K562 (cell line): Measurements from ENCODE around the gene DLST. TPM values are rescaled to one million over a fixed set of nuclear protein-coding genes. Genes with fewer than 3 reads are reported as not detected.

Experiments
- BCOR ChIP-seq: fragments of 450-650 bp; IDR thresholded peaks from 2 replicates; pipeline ENCODE4 v1.6.1; 2016
- CBX3 ChIP-seq, 2 experiments: IDR thresholded peaks; 1 replicate in 1 of 2; 2 replicates in 1 of 2; pipeline ENCODE4 v1.6.1; 2012; ENCODE audit warnings: inconsistent platforms in 2 of 2, low read length in 2 of 2, borderline replicate concordance in 1 of 2, control low read depth in 1 of 2
- CHD1 ChIP-seq: fragments of 200-600 bp; sonication (generic); IDR thresholded peaks from one replicate; pipeline ENCODE4 v1.6.1; 2012; ENCODE audit warnings: mild to moderate bottlenecking, moderate library complexity, low read length, inconsistent platforms
- DDX20 ChIP-seq: fragments of 450-650 bp; IDR thresholded peaks from 2 replicates; pipeline ENCODE4 v1.6.1; 2016; ENCODE audit warnings: missing genetic modification characterization, low read depth, mild to moderate bottlenecking, missing compliant biosample characterization, moderate library complexity
- E2F3 ChIP-seq: fragments of 250-450 bp; sonication (Bioruptor Pico); IDR thresholded peaks from 2 replicates; pipeline ENCODE4 v1.4.0; 2020; ENCODE audit warnings: mild to moderate bottlenecking
- EGR1 ChIP-seq: fragments of 450-650 bp; conservative IDR thresholded peaks from 2 replicates; pipeline ENCODE4 v1.6.1; 2017; ENCODE audit warnings: mild to moderate bottlenecking
- ILF3 ChIP-seq: fragments of 450-650 bp; IDR thresholded peaks from 2 replicates; pipeline ENCODE4 v1.6.1; 2018; ENCODE audit warnings: antibody characterized with exemption, mild to moderate bottlenecking, moderate library complexity, borderline replicate concordance
- SRSF7 ChIP-seq: fragments of 200-400 bp; formaldehyde crosslinking; optimal IDR thresholded peaks from 2 replicates; pipeline ENCODE3; 2017; ENCODE audit warnings: mild to moderate bottlenecking, low read depth, low read length
- TOE1 ChIP-seq, 2 experiments: fragments of 450-650 bp in 1 of 2; sonication (generic) in 1 of 2; formaldehyde crosslinking in 1 of 2; IDR thresholded peaks; 2 replicates each; pipeline versions ENCODE4 v1.7.1 to v1.8.0; 2016 to 2022; ENCODE audit warnings: borderline replicate concordance in 2 of 2, mild to moderate bottlenecking in 2 of 2, antibody characterized with exemption in 1 of 2, inconsistent platforms in 1 of 2, low read depth in 1 of 2, missing genetic modification reagents in 1 of 2, moderate library complexity in 1 of 2
- TSC22D4 ChIP-seq: fragments of 450-650 bp; IDR thresholded peaks from 2 replicates; pipeline ENCODE4 v1.6.1; 2016; ENCODE audit warnings: missing genetic modification characterization, missing biosample characterization, control low read depth
- YY1 ChIP-seq, 3 experiments: IDR thresholded peaks; 2 replicates each; pipeline ENCODE4 v1.6.1; 2011; ENCODE audit warnings: low read length in 2 of 3, mild to moderate bottlenecking in 2 of 3, moderate library complexity in 2 of 3, borderline replicate concordance in 1 of 3, control low read depth in 1 of 3, low read depth in 1 of 3; ENCODE audit not compliant: insufficient read depth in 3 of 3, insufficient replicate concordance in 2 of 3, control insufficient read depth in 1 of 3, insufficient read length in 1 of 3; ENCODE audit errors: extremely low read depth in 1 of 3
- ZNF143 ChIP-seq: sonication (generic); formaldehyde crosslinking; IDR thresholded peaks from 2 replicates; pipeline ENCODE4 v1.9.0; 2022; ENCODE audit warnings: mild to moderate bottlenecking, missing genetic modification reagents
- polyA plus RNA-seq, 8 experiments: library from polyadenylated mRNA; depleted of rRNA in 4 of 8; stranded (reverse) in 5 of 8; unstranded in 3 of 8; fragments of >200 nt; fragmentation: Nextera tagmentation in 2 of 8; fragmentation: Illumina TruSeq in 1 of 8; extraction: Ambion mirVana in 2 of 8; extraction: Trizol in 1 of 8; gene quantifications; 2 replicates each; pipeline versions ENCODE4 v1.2.1 to v1.2.3, GENCODE V29; 2011 to 2014; ENCODE audit warnings: inconsistent platforms in 1 of 8, missing spikeins in 1 of 8
- total RNA-seq, 7 experiments: library from RNA; depleted of rRNA in 6 of 7; stranded (reverse); fragments of >200 nt in 6 of 7; fragmentation: Illumina TruSeq in 2 of 7; extraction: Trizol in 2 of 7; gene quantifications; 2 replicates each; pipeline versions ENCODE4 v1.2.1 to v1.2.3, GENCODE V29; 2011 to 2021; ENCODE audit warnings: low replicate concordance in 1 of 7
- TF ChIP-seq, protein P1 (sequence below): fragments of 450-650 bp; formaldehyde crosslinking; IDR thresholded peaks from 2 replicates; pipeline ENCODE4 v1.4.0; 2020; ENCODE audit warnings: mild to moderate bottlenecking, mixed read lengths
- TF ChIP-seq, protein P2 (sequence below): fragments of 450-650 bp; IDR thresholded peaks from 2 replicates; pipeline ENCODE4 v1.6.1; 2017; ENCODE audit warnings: antibody characterized with exemption, mild to moderate bottlenecking
- TF ChIP-seq, protein P3 (sequence below): fragments of 450-650 bp; formaldehyde crosslinking; IDR thresholded peaks from 2 replicates; pipeline ENCODE4 v1.4.0; 2022; ENCODE audit warnings: mild to moderate bottlenecking, moderate library complexity
- TF ChIP-seq, protein P4 (sequence below): sonication (generic); formaldehyde crosslinking; IDR thresholded peaks from 2 replicates; pipeline ENCODE4 v1.9.0; 2022; ENCODE audit warnings: mild to moderate bottlenecking, missing genetic modification reagents

The DLST gene
- total and polyA plus RNA-seq, 9 of the 15 experiments (the other 6 are each of a cell fraction or from before 2014, with no cell fraction given): 3.0 to 73.7 (median 45.4) TPM

DNA sequence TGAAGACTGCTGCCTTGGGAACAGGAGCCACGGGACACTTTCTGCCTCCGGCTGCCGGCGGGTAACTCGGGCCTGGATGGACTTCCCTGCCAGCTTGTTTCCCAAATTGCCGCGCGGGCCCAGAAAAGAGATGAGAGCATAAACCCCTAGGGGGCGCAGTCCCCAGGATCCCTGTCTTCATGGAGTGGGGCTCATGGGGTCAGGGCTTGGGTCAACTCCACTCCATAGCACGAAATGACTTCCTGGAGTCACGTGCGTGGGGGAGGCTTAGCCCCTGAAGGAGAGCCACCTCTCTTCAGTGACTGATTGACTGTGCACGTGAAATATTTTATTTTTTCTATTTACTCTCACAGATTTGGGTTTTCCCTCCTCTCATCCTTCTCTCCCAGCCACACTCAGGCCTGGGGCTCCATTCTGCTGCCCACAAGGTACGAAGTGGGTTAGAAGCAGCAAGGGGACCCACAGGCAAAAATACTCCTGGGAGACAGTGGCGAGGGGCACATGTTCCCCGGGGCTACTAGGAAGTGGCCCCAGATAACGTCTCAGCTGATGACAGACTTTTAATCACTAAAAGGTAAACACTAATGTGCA lies 63.6 kb downstream of the DLST start (continued):
- TF ChIP-seq, protein P1, sequence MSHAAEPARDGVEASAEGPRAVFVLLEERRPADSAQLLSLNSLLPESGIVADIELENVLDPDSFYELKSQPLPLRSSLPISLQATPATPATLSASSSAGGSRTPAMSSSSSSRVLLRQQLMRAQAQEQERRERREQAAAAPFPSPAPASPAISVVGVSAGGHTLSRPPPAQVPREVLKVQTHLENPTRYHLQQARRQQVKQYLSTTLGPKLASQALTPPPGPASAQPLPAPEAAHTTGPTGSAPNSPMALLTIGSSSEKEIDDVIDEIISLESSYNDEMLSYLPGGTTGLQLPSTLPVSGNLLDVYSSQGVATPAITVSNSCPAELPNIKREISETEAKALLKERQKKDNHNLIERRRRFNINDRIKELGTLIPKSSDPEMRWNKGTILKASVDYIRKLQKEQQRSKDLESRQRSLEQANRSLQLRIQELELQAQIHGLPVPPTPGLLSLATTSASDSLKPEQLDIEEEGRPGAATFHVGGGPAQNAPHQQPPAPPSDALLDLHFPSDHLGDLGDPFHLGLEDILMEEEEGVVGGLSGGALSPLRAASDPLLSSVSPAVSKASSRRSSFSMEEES (CRISPR knock-in tag): peak; percentile 32; the same call in 1 of the 2 replicates
- TF ChIP-seq CBX3 (IDR thresholded peaks at IDR 0.05; ENCODE audit: borderline replicate concordance in 1 of 2, low read length in 2 of 2): no peak
- TF ChIP-seq, protein P2, sequence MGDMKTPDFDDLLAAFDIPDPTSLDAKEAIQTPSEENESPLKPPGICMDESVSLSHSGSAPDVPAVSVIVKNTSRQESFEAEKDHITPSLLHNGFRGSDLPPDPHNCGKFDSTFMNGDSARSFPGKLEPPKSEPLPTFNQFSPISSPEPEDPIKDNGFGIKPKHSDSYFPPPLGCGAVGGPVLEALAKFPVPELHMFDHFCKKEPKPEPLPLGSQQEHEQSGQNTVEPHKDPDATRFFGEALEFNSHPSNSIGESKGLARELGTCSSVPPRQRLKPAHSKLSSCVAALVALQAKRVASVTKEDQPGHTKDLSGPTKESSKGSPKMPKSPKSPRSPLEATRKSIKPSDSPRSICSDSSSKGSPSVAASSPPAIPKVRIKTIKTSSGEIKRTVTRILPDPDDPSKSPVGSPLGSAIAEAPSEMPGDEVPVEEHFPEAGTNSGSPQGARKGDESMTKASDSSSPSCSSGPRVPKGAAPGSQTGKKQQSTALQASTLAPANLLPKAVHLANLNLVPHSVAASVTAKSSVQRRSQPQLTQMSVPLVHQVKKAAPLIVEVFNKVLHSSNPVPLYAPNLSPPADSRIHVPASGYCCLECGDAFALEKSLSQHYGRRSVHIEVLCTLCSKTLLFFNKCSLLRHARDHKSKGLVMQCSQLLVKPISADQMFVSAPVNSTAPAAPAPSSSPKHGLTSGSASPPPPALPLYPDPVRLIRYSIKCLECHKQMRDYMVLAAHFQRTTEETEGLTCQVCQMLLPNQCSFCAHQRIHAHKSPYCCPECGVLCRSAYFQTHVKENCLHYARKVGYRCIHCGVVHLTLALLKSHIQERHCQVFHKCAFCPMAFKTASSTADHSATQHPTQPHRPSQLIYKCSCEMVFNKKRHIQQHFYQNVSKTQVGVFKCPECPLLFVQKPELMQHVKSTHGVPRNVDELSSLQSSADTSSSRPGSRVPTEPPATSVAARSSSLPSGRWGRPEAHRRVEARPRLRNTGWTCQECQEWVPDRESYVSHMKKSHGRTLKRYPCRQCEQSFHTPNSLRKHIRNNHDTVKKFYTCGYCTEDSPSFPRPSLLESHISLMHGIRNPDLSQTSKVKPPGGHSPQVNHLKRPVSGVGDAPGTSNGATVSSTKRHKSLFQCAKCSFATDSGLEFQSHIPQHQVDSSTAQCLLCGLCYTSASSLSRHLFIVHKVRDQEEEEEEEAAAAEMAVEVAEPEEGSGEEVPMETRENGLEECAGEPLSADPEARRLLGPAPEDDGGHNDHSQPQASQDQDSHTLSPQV: peak; percentile 68; the same call in 1 of the 2 replicates
- TF ChIP-seq YY1 (IDR thresholded peaks at IDR 0.05; ENCODE audit: borderline replicate concordance in 1 of 3, control insufficient read depth in 1 of 3, extremely low read depth in 1 of 3, insufficient read depth in 3 of 3, insufficient read length in 1 of 3, insufficient replicate concordance in 2 of 3, low read depth in 1 of 3, low read length in 2 of 3): peak in 1 of 3 experiments; percentile 20
- TF ChIP-seq DDX20 (tag): no peak
- TF ChIP-seq EGR1: no peak
- no peak for TF ChIP-seq TSC22D4 (tag)
- no peak for TF ChIP-seq ILF3
- TF ChIP-seq BCOR: no peak
- TF ChIP-seq, protein P3, sequence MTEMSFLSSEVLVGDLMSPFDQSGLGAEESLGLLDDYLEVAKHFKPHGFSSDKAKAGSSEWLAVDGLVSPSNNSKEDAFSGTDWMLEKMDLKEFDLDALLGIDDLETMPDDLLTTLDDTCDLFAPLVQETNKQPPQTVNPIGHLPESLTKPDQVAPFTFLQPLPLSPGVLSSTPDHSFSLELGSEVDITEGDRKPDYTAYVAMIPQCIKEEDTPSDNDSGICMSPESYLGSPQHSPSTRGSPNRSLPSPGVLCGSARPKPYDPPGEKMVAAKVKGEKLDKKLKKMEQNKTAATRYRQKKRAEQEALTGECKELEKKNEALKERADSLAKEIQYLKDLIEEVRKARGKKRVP: no peak
- no peak for TF ChIP-seq E2F3
- no peak for TF ChIP-seq TOE1 (IDR thresholded peaks at IDR 0.05; ENCODE audit: borderline replicate concordance)
- no peak for TF ChIP-seq TOE1 (CRISPR knock-in tag; IDR thresholded peaks at IDR 0.05; ENCODE audit: borderline replicate concordance, low read depth)
- no peak for TF ChIP-seq ZNF143
- TF ChIP-seq SRSF7: no peak
- no peak for TF ChIP-seq CHD1
- TF ChIP-seq, protein P4, sequence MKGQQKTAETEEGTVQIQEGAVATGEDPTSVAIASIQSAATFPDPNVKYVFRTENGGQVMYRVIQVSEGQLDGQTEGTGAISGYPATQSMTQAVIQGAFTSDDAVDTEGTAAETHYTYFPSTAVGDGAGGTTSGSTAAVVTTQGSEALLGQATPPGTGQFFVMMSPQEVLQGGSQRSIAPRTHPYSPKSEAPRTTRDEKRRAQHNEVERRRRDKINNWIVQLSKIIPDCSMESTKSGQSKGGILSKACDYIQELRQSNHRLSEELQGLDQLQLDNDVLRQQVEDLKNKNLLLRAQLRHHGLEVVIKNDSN (CRISPR knock-in tag): peak; percentile 57; the same call in 1 of the 2 replicates
